ENCODE measurements around the gene PIK3CD.

DNA sequence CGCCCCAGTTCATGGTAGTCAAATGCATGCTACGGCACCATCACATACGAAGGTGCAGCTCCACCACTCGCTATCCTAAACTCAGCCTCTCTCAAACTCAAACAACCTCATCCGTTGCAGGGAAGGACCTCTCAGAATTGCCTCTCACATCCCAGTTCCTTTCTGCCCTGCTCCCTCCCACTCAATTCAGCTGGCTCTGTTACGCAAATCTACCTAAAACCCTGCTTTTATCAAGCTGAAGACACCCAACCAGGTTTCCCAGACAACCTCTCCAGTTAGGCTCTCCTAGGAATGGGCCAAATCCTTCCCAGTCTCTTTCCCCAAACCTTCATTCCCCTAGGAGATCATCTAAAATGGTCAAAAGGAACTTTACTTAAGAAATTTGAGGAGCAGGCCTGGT is 109.3 kb downstream of the PIK3CD start:
- TF ChIP-seq, protein P1, sequence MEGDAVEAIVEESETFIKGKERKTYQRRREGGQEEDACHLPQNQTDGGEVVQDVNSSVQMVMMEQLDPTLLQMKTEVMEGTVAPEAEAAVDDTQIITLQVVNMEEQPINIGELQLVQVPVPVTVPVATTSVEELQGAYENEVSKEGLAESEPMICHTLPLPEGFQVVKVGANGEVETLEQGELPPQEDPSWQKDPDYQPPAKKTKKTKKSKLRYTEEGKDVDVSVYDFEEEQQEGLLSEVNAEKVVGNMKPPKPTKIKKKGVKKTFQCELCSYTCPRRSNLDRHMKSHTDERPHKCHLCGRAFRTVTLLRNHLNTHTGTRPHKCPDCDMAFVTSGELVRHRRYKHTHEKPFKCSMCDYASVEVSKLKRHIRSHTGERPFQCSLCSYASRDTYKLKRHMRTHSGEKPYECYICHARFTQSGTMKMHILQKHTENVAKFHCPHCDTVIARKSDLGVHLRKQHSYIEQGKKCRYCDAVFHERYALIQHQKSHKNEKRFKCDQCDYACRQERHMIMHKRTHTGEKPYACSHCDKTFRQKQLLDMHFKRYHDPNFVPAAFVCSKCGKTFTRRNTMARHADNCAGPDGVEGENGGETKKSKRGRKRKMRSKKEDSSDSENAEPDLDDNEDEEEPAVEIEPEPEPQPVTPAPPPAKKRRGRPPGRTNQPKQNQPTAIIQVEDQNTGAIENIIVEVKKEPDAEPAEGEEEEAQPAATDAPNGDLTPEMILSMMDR (IDR thresholded peaks at IDR 0.05), result no peak
- TF ChIP-seq EP300 (IDR thresholded peaks at IDR 0.05), result no peak
- TF ChIP-seq POLR2AphosphoS5 (IDR thresholded peaks at IDR 0.05), result no peak
- no peak for TF ChIP-seq POLR2A (IDR thresholded peaks at IDR 0.05)
